ENCODE data around the gene FALEC. TPM values are rescaled to one million over a fixed set of nuclear protein-coding genes. Genes with fewer than 3 reads are reported as not detected.

The FALEC gene
- total and polyA plus RNA-seq, 9 of the 15 experiments (the other 6 are each of a cell fraction or from before 2014, with no cell fraction given): 0.15 to 1.8 (median 0.53) TPM; not detected in 5

DNA sequence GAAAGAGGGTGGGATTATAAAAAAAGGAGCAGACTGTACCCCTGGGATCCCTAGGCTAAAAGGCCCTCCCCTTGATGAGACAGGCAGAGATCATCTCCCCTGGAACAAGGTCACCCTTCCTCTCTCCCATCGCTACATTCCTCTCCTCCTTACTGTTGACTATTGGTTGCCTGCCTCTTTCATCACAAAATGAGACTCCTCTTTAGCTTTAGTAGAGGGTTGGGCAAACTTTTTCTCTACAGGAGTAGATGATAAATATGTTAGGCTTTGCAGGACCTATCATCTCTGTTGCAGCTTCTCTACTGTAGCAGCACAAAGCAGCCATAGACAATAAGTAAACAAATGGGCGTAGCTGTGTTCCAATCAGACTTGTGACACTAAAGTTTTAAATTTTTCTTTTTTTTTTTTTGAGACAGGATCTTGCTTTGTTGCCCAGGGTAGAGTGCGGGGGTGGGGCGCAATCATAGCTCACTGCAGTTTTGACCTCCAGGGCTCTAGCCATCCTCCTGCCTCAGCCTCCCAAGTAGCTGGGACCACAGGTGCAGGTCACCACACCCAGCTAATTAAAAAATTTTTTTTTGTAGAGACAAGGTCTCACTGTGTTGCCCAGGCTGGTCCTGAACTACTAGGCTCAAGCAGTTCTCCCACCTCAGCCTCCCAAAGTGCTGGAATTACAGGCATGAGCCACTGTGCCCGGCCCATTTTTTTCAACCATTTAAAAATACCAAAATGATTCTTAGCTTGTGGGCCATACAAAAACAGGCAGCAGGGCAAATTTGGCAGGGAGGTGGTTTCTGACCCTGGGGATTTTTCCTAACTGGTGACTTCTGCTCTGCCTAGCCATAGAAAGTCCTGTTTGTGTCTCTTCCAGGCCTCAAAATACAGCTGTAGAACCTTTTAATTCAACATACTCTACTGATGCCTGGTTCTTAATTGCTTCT, 48.8 kb downstream of the FALEC start (continued):
- TF ChIP-seq, protein P1, sequence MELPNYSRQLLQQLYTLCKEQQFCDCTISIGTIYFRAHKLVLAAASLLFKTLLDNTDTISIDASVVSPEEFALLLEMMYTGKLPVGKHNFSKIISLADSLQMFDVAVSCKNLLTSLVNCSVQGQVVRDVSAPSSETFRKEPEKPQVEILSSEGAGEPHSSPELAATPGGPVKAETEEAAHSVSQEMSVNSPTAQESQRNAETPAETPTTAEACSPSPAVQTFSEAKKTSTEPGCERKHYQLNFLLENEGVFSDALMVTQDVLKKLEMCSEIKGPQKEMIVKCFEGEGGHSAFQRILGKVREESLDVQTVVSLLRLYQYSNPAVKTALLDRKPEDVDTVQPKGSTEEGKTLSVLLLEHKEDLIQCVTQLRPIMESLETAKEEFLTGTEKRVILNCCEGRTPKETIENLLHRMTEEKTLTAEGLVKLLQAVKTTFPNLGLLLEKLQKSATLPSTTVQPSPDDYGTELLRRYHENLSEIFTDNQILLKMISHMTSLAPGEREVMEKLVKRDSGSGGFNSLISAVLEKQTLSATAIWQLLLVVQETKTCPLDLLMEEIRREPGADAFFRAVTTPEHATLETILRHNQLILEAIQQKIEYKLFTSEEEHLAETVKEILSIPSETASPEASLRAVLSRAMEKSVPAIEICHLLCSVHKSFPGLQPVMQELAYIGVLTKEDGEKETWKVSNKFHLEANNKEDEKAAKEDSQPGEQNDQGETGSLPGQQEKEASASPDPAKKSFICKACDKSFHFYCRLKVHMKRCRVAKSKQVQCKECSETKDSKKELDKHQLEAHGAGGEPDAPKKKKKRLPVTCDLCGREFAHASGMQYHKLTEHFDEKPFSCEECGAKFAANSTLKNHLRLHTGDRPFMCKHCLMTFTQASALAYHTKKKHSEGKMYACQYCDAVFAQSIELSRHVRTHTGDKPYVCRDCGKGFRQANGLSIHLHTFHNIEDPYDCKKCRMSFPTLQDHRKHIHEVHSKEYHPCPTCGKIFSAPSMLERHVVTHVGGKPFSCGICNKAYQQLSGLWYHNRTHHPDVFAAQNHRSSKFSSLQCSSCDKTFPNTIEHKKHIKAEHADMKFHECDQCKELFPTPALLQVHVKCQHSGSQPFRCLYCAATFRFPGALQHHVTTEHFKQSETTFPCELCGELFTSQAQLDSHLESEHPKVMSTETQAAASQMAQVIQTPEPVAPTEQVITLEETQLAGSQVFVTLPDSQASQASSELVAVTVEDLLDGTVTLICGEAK (IDR thresholded peaks at IDR 0.05): no peak
- TF ChIP-seq, protein P1 (CRISPR knock-in tag; IDR thresholded peaks at IDR 0.05): peak; percentile 71
- TF ChIP-seq STAT5A (IDR thresholded peaks at IDR 0.05; ENCODE audit: borderline replicate concordance, low read length): no peak
- TF ChIP-seq MEF2A (IDR thresholded peaks at IDR 0.05; ENCODE audit: control insufficient read depth, low read depth, low read length): no peak
- TF ChIP-seq, protein P2, sequence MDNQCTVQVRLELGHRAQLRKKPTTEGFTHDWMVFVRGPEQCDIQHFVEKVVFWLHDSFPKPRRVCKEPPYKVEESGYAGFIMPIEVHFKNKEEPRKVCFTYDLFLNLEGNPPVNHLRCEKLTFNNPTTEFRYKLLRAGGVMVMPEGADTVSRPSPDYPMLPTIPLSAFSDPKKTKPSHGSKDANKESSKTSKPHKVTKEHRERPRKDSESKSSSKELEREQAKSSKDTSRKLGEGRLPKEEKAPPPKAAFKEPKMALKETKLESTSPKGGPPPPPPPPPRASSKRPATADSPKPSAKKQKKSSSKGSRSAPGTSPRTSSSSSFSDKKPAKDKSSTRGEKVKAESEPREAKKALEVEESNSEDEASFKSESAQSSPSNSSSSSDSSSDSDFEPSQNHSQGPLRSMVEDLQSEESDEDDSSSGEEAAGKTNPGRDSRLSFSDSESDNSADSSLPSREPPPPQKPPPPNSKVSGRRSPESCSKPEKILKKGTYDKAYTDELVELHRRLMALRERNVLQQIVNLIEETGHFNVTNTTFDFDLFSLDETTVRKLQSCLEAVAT (IDR thresholded peaks at IDR 0.05): no peak
- TF ChIP-seq, protein P3, sequence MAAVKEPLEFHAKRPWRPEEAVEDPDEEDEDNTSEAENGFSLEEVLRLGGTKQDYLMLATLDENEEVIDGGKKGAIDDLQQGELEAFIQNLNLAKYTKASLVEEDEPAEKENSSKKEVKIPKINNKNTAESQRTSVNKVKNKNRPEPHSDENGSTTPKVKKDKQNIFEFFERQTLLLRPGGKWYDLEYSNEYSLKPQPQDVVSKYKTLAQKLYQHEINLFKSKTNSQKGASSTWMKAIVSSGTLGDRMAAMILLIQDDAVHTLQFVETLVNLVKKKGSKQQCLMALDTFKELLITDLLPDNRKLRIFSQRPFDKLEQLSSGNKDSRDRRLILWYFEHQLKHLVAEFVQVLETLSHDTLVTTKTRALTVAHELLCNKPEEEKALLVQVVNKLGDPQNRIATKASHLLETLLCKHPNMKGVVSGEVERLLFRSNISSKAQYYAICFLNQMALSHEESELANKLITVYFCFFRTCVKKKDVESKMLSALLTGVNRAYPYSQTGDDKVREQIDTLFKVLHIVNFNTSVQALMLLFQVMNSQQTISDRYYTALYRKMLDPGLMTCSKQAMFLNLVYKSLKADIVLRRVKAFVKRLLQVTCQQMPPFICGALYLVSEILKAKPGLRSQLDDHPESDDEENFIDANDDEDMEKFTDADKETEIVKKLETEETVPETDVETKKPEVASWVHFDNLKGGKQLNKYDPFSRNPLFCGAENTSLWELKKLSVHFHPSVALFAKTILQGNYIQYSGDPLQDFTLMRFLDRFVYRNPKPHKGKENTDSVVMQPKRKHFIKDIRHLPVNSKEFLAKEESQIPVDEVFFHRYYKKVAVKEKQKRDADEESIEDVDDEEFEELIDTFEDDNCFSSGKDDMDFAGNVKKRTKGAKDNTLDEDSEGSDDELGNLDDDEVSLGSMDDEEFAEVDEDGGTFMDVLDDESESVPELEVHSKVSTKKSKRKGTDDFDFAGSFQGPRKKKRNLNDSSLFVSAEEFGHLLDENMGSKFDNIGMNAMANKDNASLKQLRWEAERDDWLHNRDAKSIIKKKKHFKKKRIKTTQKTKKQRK (IDR thresholded peaks at IDR 0.05; ENCODE audit: borderline replicate concordance, low read depth, low read length): no peak
- TF ChIP-seq, protein P4, sequence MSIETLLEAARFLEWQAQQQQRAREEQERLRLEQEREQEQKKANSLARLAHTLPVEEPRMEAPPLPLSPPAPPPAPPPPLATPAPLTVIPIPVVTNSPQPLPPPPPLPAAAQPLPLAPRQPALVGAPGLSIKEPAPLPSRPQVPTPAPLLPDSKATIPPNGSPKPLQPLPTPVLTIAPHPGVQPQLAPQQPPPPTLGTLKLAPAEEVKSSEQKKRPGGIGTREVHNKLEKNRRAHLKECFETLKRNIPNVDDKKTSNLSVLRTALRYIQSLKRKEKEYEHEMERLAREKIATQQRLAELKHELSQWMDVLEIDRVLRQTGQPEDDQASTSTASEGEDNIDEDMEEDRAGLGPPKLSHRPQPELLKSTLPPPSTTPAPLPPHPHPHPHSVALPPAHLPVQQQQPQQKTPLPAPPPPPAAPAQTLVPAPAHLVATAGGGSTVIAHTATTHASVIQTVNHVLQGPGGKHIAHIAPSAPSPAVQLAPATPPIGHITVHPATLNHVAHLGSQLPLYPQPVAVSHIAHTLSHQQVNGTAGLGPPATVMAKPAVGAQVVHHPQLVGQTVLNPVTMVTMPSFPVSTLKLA (conservative IDR thresholded peaks at IDR 0.05): no peak
- TF ChIP-seq ASH1L (IDR thresholded peaks at IDR 0.05; ENCODE audit: borderline replicate concordance, low read depth, partially characterized antibody): no peak
- TF ChIP-seq NR2F6 (CRISPR knock-in tag; IDR thresholded peaks at IDR 0.05): no peak
- TF ChIP-seq RBFOX2 (IDR thresholded peaks at IDR 0.05; ENCODE audit: low read depth, low read length): 0 out of 2 replicates have a peak, but pooled peaks have one; percentile 38

All from K562 (cell line).